HG02973 (cell line): ENCODE measurements around the gene FHOD1.

Source experiments
- ATAC-seq: cut with Tn5 transposase; IDR thresholded peaks from one replicate; pipeline ENCODE4 v1.9.1; 2021; ENCODE audit warnings: moderate library complexity; ENCODE audit not compliant: unreplicated experiment

FHOD1 gene

GRCh38 chr16:67179421-67180080 lies 67.7 kb downstream of the FHOD1 start:
- ATAC-seq, result no peak
